Dedifferentiated amniotic fluid mesenchymal stem cell (primary cell): ENCODE data around the gene SIRPA.

Source experiments
- DNase-seq: peaks from one replicate; pipeline ENCODE4 v3.0.0-alpha.2; 2016; ENCODE audit errors: extremely low spot score

SIRPA gene

GRCh38 chr20:1932971-1933370 is 37.8 kb downstream of the SIRPA start:
- DNase-seq: no peak

GRCh38 chr20:1933465-1933870 is 38.3 kb downstream of the SIRPA start:
- DNase-seq: no peak

- DNase-seq: peak; percentile 41
Observed at GRCh38 chr20:1934156-1934555, 38.9 kb downstream of the SIRPA start.

- no peak for DNase-seq
Observed at GRCh38 chr20:1934721-1935573, 39.7 kb downstream of the SIRPA start.

GRCh38 chr20:1935696-1936366 is 40.6 kb downstream of the SIRPA start:
- DNase-seq: no peak

GRCh38 chr20:1937316-1937976 is 42.2 kb downstream of the SIRPA start:
- no peak for DNase-seq

- DNase-seq: no peak
Observed at GRCh38 chr20:1938464-1939269, 43.5 kb downstream of the SIRPA start.

- DNase-seq: no peak
Observed at GRCh38 chr20:1939270-1939595, 44.0 kb downstream of the SIRPA start.

- no peak for DNase-seq
Observed at GRCh38 chr20:1940581-1940980, 45.4 kb downstream of the SIRPA start.

- no peak for DNase-seq
Observed at GRCh38 chr20:1941226-1941625, 46.0 kb downstream of the SIRPA start.

GRCh38 chr20:1942061-1942460 is 46.9 kb downstream of the SIRPA start:
- no peak for DNase-seq

GRCh38 chr20:1942486-1943274 is 47.5 kb downstream of the SIRPA start:
- no peak for DNase-seq

- no peak for DNase-seq
Observed at GRCh38 chr20:1943275-1944002, 48.2 kb downstream of the SIRPA start.

GRCh38 chr20:1944345-1945091 is 49.3 kb downstream of the SIRPA start:
- no peak for DNase-seq

GRCh38 chr20:1945134-1945618 is 50.0 kb downstream of the SIRPA start:
- no peak for DNase-seq

GRCh38 chr20:1945660-1946059 is 50.5 kb downstream of the SIRPA start:
- no peak for DNase-seq

- DNase-seq: no peak
Observed at GRCh38 chr20:1946442-1946761, 51.2 kb downstream of the SIRPA start.

GRCh38 chr20:1946762-1947534 is 51.7 kb downstream of the SIRPA start:
- no peak for DNase-seq

GRCh38 chr20:1947535-1947846 is 52.3 kb downstream of the SIRPA start:
- no peak for DNase-seq
